Activated T-helper 1 cell treated with anti-CD3 and anti-CD28 coated beads, Interleukin-2, amount 50 U/mL, for 16 hours (primary cell): Measurements from ENCODE around the gene CSRNP3.
"Not testable (repeated sequence)": the region's sequence is repeated elsewhere in the genome, so short reads cannot be mapped to it uniquely, and the experiment has no call there.

Experiments used
- DNase-seq, 2 donors: peaks; one replicate each; pipeline ENCODE4 v3.0.0-alpha.2; 2020; ENCODE audit warnings: low read depth in 1 of 2, low spot score in 1 of 2

Gene CSRNP3

DNA sequence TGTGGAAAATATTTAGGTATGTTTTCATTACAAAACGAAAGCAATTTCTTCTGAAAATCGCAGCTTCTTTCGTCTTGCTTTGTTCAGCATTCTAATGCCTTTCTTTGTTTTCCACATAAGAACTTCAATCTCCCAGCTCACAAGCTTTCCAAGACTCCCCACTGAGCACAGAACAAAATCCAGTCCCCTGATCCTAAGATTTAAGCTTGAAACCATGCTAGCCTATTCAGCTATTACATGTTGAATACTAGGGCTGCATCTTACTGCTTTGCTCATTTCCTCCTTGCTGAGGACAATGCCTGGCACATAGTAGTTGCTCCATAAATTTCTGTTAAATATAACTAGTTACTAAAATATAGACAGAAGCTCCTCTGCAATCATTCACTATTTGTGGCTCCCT lies 163.9 kb downstream of the CSRNP3 start:
- no peak for DNase-seq

GRCh38 chr2:165634282-165634681 lies 164.8 kb downstream of the CSRNP3 start:
- DNase-seq: no peak

- DNase-seq: no peak
Observed at GRCh38 chr2:165634855-165635254, 165.4 kb downstream of the CSRNP3 start.

DNA sequence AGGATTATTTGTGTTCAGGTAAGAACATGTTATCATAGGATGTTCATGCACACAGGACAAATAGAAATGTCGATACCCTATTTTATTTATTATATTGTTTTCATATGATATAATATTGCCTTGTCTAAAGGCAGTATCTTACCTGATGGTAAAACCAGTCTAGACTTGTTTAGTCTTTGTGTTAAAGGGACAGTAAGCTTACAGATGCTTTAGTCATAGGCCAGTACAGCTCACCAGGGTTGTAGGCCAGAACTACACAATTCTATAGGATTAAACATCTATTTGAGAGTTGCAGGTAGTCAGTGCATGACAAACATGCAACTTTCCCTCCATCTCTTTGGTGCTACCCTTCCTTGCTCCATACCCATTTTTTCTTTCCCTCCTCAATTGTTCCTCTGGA lies 166.0 kb downstream of the CSRNP3 start:
- no peak for DNase-seq

DNA sequence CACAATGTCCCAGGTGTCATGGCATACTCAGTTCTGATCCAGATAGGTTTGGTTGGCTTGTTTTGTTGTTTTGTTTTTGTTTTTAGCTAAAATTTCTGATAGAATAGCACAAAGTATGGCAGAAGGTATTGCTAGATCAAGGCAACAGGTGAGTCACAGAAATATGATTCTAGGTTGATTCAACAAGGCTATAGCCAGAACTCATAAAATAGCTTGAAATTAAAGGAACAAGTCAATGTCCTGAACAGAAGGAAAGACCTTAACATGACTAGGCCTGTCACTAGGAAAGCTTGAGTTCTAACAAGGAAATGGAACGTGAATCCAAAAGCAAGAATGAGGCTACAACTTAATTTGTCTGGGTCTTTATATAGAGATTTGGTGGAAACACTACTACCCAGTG lies 167.5 kb downstream of the CSRNP3 start:
- no peak for DNase-seq

GRCh38 chr2:165637396-165637795 lies 167.9 kb downstream of the CSRNP3 start:
- DNase-seq: no peak

DNA sequence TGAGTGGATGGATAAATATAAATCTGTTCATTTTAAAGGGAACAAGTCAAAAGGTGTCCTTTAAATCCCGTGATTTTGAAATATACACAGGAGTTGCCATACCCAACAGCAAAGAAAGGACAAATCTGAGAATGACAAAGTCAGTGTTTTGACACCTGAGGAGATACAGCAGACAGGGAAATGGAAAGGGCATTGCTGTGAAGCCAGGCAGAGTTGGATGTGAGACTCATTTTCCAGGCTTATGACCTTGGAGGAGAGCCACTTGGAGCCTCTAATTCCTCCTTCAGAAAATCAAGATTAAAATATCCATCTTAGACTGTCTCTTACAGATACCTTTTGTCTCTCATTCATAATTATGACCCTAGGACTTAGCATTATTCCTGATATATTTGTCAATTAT lies 170.0 kb downstream of the CSRNP3 start:
- DNase-seq: no peak

DNA sequence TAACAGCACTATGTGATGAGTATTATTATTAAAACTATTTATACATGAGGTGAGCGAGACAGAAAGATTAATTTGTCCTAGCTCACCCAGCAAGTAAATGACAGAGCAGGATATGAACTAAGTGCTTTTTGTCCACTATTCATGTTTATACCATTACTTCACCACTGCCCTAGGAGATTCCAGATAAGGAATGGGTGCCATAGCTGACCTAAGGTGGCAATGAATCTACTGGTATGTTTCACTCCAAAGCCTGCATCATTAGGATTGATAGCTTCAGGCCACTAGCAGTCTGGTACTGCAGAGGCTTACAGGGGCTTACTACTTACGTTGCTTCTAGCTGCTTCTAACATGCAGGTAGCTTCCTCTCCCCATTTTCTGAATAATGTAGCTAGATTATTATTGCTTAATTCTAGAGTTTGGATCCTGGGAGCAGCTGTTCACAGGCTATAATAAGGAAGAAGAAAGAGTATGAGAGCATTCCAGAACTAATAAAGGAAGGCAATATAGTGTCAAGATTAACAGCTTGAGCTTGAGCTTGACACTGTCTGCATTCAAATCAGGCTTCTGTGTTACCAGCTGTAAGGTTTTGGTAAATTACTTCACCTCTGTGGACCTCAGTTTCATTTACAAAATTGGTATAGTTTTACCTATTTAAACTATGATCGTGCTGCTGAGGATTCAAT lies 170.9 kb downstream of the CSRNP3 start:
- DNase-seq: no peak

DNA sequence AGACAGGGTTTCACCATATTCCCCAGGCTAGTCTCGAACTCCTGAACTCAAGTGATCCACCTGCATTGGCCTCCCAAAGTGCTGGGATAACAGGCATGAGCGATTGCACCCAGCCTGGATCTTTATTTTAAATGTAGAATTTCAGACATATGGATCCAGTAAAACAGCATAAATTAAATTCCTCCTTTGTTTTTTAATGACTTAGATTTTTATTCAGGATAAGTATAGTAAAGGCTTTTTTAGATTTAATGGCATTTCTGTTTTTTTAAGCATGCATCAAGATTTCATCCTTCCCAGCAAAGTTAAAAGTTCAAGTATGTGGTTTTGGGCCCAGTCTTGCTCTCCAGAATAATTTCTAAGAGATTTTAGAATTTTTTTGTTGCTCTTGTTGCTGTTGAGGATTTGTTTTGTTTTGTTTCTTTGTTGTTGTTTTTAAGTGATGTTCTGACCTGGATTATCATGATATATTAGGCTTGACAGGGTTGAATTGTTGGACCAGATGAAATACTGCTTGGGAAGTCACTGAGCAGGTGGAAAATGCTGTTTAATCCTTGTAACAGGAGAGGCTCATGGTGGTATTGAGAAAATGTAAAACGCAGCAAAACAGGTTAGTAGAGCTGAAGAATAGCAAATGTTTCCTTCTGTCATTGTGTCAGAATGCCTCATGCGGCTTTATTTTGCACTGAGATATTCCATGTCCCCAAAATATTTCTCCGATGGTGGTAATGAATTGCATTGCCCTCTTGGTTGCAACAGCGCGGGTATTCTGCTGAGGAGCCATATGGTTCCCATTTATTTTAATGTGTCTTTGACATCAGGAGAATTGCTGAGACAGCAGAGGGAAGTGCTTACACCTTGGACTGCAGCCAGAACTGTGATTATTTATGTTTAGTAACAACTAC lies 176.7 kb downstream of the CSRNP3 start:
- DNase-seq: no peak

GRCh38 chr2:165647409-165647808 lies 177.9 kb downstream of the CSRNP3 start:
- DNase-seq: no peak

GRCh38 chr2:165648801-165649200 lies 179.3 kb downstream of the CSRNP3 start:
- no peak for DNase-seq

DNA sequence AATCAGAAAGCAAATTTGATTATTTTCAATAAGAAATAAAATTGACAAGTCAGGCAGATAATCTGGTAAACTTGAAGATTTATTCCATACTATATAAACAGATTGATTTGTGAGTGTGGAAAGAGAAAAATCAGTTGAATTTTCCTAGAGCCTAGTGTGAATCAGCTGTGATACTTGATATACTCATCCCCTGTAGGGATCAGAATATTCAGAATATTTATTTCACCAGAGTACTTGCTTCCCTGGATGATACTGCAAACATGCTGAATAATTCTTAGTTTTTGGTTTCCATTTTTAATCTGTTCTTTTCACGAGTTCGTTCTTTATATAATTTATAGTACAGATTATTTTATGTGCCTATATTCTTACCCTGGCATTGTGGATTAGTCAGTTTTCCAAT lies 181.7 kb downstream of the CSRNP3 start:
- DNase-seq: no peak

DNA sequence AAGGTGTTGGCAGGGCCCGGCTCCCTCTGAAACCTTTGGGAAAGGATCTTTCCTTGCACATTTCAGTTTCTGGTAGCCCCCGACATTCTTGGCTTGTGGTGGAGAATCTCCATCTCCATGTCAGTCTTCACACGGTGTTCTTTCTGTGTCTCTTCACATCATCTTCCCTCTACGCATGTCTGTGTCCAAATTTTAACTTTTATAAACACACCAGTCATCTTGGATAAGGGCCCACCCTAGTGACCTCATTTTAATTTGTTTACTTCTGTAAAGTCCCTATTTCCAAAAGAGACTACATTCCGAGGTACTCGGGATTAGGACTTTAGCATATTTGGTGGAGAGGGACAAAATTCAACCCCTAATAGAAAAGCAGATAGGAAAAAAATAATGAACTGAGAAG lies 186.2 kb downstream of the CSRNP3 start:
- DNase-seq: no peak

GRCh38 chr2:165660361-165660760 lies 190.9 kb downstream of the CSRNP3 start:
- DNase-seq: no peak

GRCh38 chr2:165662720-165663119 lies 193.2 kb downstream of the CSRNP3 start:
- no peak for DNase-seq

DNA sequence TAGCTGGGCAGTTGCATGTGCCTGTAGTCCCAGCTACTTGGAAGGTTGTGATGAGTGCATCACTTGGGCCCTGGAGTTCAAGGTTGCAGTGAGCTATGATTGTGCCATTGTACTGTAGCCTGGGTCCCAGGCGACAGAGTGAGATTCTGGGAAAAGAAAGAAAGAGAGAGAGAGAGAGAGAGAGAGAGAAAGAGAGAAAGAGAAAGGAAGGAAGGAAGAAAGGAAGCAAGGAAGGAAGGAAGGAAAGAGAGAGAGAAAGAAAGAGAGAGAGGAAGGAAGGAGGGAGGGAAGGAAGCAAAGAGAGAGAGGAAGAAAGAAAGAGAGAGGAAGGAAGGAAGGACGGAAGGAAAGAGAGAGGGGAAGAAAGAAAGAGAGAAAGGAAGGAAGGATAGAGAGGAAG lies 196.1 kb downstream of the CSRNP3 start:
- no peak for DNase-seq

DNA sequence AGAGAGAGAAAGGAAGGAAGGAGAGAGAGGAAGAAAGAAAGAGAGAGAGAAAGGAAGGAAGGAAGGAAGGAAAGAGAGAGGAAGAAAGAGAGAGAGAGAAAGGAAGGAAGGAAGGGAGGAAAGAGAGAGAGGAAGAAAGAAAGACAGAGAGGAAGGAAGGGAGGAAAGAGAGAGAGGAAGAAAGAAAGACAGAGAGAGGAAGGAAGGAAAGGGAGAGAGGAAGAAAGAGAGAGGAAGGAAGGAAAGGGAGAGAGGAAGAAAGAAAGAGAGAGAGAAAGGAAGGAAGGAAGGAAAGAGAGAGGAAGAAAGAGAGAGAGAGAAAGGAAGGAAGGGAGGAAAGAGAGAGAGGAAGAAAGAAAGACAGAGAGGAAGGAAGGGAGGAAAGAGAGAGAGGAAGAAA lies 196.6 kb downstream of the CSRNP3 start:
- not testable (repeated sequence) for DNase-seq

DNA sequence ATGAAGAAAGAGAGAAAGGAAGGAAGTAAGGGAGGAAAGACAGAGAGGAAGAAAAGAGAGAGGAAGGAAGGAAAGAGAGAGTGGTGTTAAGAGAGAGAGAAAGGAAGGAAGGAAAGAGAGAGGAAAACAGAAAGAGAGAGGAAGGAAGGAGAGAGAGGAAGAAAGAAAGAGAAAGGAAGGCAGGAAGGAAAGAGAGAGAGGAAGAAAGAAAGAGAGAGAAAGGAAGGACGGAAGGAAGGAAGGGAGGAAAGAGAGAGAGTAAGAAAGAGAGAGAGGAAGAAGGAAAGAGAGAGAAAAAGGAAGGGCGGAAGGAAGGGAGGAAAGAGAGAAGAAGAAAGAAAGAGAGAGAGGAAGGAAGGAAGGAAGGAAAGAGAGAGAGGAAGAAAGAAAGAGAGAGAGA lies 197.1 kb downstream of the CSRNP3 start:
- no peak for DNase-seq

- DNase-seq: no peak
Observed at GRCh38 chr2:165667375-165667774, 197.9 kb downstream of the CSRNP3 start.

GRCh38 chr2:165674780-165675179 lies 205.3 kb downstream of the CSRNP3 start:
- no peak for DNase-seq

GRCh38 chr2:165675551-165675968 lies 206.1 kb downstream of the CSRNP3 start:
- DNase-seq: no peak

DNA sequence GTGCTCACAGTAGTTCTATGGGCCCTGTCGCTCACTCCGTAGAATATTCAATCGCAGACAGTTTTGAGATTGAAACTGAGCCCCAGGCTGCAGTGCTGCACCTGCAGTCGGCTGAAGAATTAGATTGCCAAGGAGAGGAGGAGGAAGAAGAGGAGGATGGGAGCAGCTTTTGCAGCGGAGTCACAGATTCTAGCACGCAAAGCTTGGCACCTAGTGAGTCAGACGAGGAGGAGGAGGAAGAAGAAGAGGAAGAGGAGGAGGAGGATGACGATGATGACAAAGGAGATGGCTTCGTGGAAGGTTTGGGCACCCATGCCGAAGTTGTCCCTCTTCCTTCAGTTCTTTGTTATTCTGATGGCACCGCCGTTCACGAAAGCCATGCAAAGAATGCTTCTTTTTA lies 209.4 kb downstream of the CSRNP3 start:
- no peak for DNase-seq

DNA sequence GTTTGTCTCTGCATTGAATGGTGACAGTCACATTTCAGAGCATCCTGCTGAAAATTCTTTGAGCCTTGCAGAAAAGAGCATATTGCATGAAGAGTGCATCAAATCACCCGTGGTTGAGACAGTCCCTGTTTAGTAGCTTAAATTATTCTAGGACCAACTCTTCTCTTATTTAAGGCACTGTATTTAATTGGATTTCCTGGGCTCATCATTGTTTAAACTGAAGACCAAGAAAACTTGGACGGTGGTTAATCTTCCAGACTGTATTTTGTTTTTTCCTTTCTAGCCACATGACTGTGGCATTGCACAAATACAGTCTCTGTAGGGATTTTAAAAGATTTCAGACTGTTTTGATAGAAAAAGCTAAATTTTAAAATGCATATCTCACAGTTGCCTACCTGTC lies 210.1 kb downstream of the CSRNP3 start:
- DNase-seq: no peak
